K562 (cell line): ENCODE data around the gene CEL. TPM values are rescaled to one million over a fixed set of nuclear protein-coding genes. Genes with fewer than 3 reads are reported as not detected.

Source experiments
- ATAC-seq: fragments of 200-7000 bp; cut with Tn5 transposase; 3 replicates; pipeline ENCODE4 v1.9.1; 2020; ENCODE audit warnings: moderate library complexity
- BruUV-seq: library from RNA; stranded (reverse); fragments of 400-500 nt; replicated peaks from 2 replicates; lab custom pipeline; 2021; lab: Mats Ljungman, UMichigan
- CTCF ChIA-PET: fragments of 300-600 bp; formaldehyde crosslinking; extraction: SDS; loops from one replicate; lab custom pipeline; 2021; ENCODE audit warnings: low intra/inter-chr PET ratio; lab: Yijun Ruan, JAX
- POLR2A ChIA-PET: fragments of 300-600, 350-650 bp; sonication (Branson Sonifier 250); formaldehyde crosslinking; extraction: SDS; loops from one replicate; lab custom pipeline; 2021; ENCODE audit warnings: antibody characterized with exemption, inconsistent platforms; lab: Yijun Ruan, JAX
- DNase-seq, 4 experiments: peaks; one replicate each; pipeline versions ENCODE4 v3.0.0 to v3.0.0-alpha.2; 2011 to 2018; ENCODE audit warnings: low spot score in 3 of 4, mixed read lengths in 3 of 4; ENCODE audit errors: extremely low read depth in 1 of 4
- FAIRE-seq: peaks from 2 replicates; lab custom pipeline; 2011; peaks lifted over from hg19 to GRCh38; lab: Jason Lieb, UNC
- H2AFZ ChIP-seq: 2 replicates; pipeline ENCODE4 v1.6.0; 2011; ENCODE audit warnings: low read depth, low read length, control low read depth, inconsistent platforms
- H3K27ac ChIP-seq: fragments of 200-600 bp; 3 replicates; pipeline ENCODE4 v1.8.0; 2011; ENCODE audit warnings: low read depth, mild to moderate bottlenecking, control low read depth, inconsistent platforms, low read length, moderate library complexity, mixed read lengths; ENCODE audit errors: extremely low read depth
- H3K27me3 ChIP-seq, 2 experiments: fragments of 300-600 bp in 1 of 2; 2 replicates in 1 of 2; 3 replicates in 1 of 2; pipeline versions ENCODE4 v1.6.0 to v1.8.0; 2011; ENCODE audit warnings: inconsistent platforms in 2 of 2, low read length in 2 of 2, mild to moderate bottlenecking in 1 of 2, mixed read lengths in 1 of 2, moderate library complexity in 1 of 2; ENCODE audit not compliant: control insufficient read depth in 2 of 2, insufficient read depth in 2 of 2
- H3K36me3 ChIP-seq: fragments of 300-600 bp; 3 replicates; pipeline ENCODE4 v1.8.0; 2011; ENCODE audit warnings: mild to moderate bottlenecking, low read length, inconsistent platforms; ENCODE audit not compliant: control insufficient read depth, insufficient read depth
- H3K4me1 ChIP-seq, 2 experiments: fragments of 200-600 bp in 1 of 2; replicated peaks in 1 of 2; 2 replicates in 1 of 2; 3 replicates in 1 of 2; pipeline versions ENCODE4 v1.5.1 to v1.8.0; 2011; ENCODE audit warnings: inconsistent platforms in 2 of 2, low read length in 2 of 2, mild to moderate bottlenecking in 1 of 2, mixed read lengths in 1 of 2, moderate library complexity in 1 of 2; ENCODE audit not compliant: control insufficient read depth in 2 of 2, insufficient read depth in 2 of 2
- H3K4me2 ChIP-seq: 2 replicates; pipeline ENCODE4 v1.6.1; 2011; ENCODE audit warnings: low read length, control low read depth, inconsistent platforms, mixed read lengths; ENCODE audit not compliant: insufficient read depth
- H3K4me3 ChIP-seq: fragments of 200-600 bp; sonication (generic), shearing (Covaris generic); 2 replicates; pipeline ENCODE4 v1.5.1; 2016; ENCODE audit warnings: control low read depth, inconsistent platforms
- H3K79me2 ChIP-seq: fragments of 200-600 bp; 3 replicates; pipeline ENCODE4 v1.8.0; 2011; ENCODE audit warnings: low read length, inconsistent platforms; ENCODE audit not compliant: control insufficient read depth, insufficient read depth
- H3K9ac ChIP-seq, 2 experiments: 2 replicates each; pipeline versions ENCODE4 v1.6.0 to v1.6.1; 2011; ENCODE audit warnings: low read depth in 2 of 2, low read length in 2 of 2, control low read depth in 1 of 2, inconsistent platforms in 1 of 2, mild to moderate bottlenecking in 1 of 2, mixed read lengths in 1 of 2; ENCODE audit not compliant: insufficient read depth in 1 of 2
- H3K9me1 ChIP-seq: one replicate; pipeline ENCODE4 v1.6.0; 2011; ENCODE audit warnings: inconsistent platforms, mild to moderate bottlenecking, low read length, moderate library complexity; ENCODE audit not compliant: control insufficient read depth, insufficient read depth
- H3K9me3 ChIP-seq: replicated peaks from 2 replicates; pipeline ENCODE4 v1.5.1; 2011; ENCODE audit warnings: low read depth, low read length, inconsistent platforms; ENCODE audit not compliant: control insufficient read depth, insufficient read depth
- H4K20me1 ChIP-seq: replicated peaks from 2 replicates; pipeline ENCODE4 v1.6.1; 2011; ENCODE audit warnings: low read length, inconsistent platforms, mixed read lengths; ENCODE audit not compliant: control insufficient read depth, insufficient read depth
- C11orf30 ChIP-seq: fragments of 450-650 bp; IDR thresholded peaks from 2 replicates; pipeline ENCODE4 v1.6.1; 2016; ENCODE audit warnings: low read depth, mild to moderate bottlenecking
- FOXJ3 ChIP-seq: sonication (generic); formaldehyde crosslinking; IDR thresholded peaks from 2 replicates; pipeline ENCODE4 v1.4.0; 2020; ENCODE audit warnings: mild to moderate bottlenecking, missing genetic modification reagents
- HMBOX1 ChIP-seq: sonication (generic); IDR thresholded peaks from 2 replicates; pipeline ENCODE4 v1.6.1; 2016
- HMG20A ChIP-seq: fragments of 450-650 bp; formaldehyde crosslinking; conservative IDR thresholded peaks from 2 replicates; pipeline ENCODE4 v1.4.0; 2020; ENCODE audit warnings: mild to moderate bottlenecking, mixed read lengths
- HNRNPH1 ChIP-seq: fragments of 200-400 bp; formaldehyde crosslinking; optimal IDR thresholded peaks from 2 replicates; pipeline ENCODE3; 2017; ENCODE audit warnings: low read depth, mild to moderate bottlenecking, low read length, moderate library complexity
- MLLT1 ChIP-seq, 2 experiments: fragments of 450-650 bp; IDR thresholded peaks; 2 replicates each; pipeline ENCODE4 v1.6.1; 2016
- PPARD ChIP-seq: fragments of 250-450 bp; sonication (Bioruptor Pico); IDR thresholded peaks from 2 replicates; pipeline ENCODE4 v1.8.0; 2022; ENCODE audit warnings: inconsistent platforms, mild to moderate bottlenecking, moderate library complexity
- PRMT5 ChIP-seq: sonication (generic); formaldehyde crosslinking; IDR thresholded peaks from 2 replicates; pipeline ENCODE4 v1.5.0; 2020; ENCODE audit warnings: missing genetic modification reagents
- ZNF512 ChIP-seq: IDR thresholded peaks from 2 replicates; pipeline ENCODE4 v1.6.1; 2016; ENCODE audit warnings: missing genetic modification characterization, missing compliant biosample characterization
- WGBS: fragments of 100-300 bp; shearing (Covaris generic); methylation state at CpG from one replicate; pipeline ENCODE4 v1.1.6; 2016; ENCODE audit warnings: low coverage, mixed read lengths; ENCODE audit not compliant: insufficient coverage; ENCODE audit errors: missing lambda C conversion rate; 5-methylcytosine and 5-hydroxymethylcytosine counted together
- in situ Hi-C: fragments of 300-500 bp; cut with MboI; formaldehyde crosslinking; loops from 4 replicates; pipeline ENCODE4 v1.15.0; 2018; ENCODE audit warnings: inconsistent platforms, mixed read lengths
- intact Hi-C: fragments of 100-400 bp; cut with micrococcal nuclease; formaldehyde crosslinking; loops from 2 replicates; pipeline ENCODE4 v1.14.2; 2022
- polyA plus RNA-seq, 8 experiments: library from polyadenylated mRNA; depleted of rRNA in 4 of 8; stranded (reverse) in 5 of 8; unstranded in 3 of 8; fragments of >200 nt; fragmentation: Nextera tagmentation in 2 of 8; fragmentation: Illumina TruSeq in 1 of 8; extraction: Ambion mirVana in 2 of 8; extraction: Trizol in 1 of 8; gene quantifications; 2 replicates each; pipeline versions ENCODE4 v1.2.1 to v1.2.3, GENCODE V29; 2011 to 2014; ENCODE audit warnings: inconsistent platforms in 1 of 8, missing spikeins in 1 of 8
- total RNA-seq, 7 experiments: library from RNA; depleted of rRNA in 6 of 7; stranded (reverse); fragments of >200 nt in 6 of 7; fragmentation: Illumina TruSeq in 2 of 7; extraction: Trizol in 2 of 7; gene quantifications; 2 replicates each; pipeline versions ENCODE4 v1.2.1 to v1.2.3, GENCODE V29; 2011 to 2021; ENCODE audit warnings: low replicate concordance in 1 of 7
- TF ChIP-seq, protein P1 (sequence below): conservative IDR thresholded peaks from 2 replicates; pipeline ENCODE4 v1.6.1; 2011; ENCODE audit warnings: low read depth, mild to moderate bottlenecking, low read length; ENCODE audit not compliant: control insufficient read depth

Gene CEL
- total and polyA plus RNA-seq, 9 of the 15 experiments (the other 6 are each of a cell fraction or from before 2014, with no cell fraction given): 0.09 to 3.0 (median 0.51) TPM; not detected in 2

- Histone ChIP-seq H3K27ac (no peak overlapping the region), H2AFZ (no peak overlapping the region), H3K79me2 (no peaks in the 10 kb centered on the region), H3K9ac (no peak overlapping the region), H3K36me3 (no peaks in the 10 kb centered on the region), H3K4me2 (no peak overlapping the region), H3K27me3 (peaks cover 23 to 35% of the 10 kb centered on the region in 2 experiments), H3K4me3 (no peak overlapping the region), H4K20me1 (no peaks in the 10 kb centered on the region), H3K9me1 (peaks cover 4% of the 10 kb centered on the region), H3K9me3 (no peaks in the 10 kb centered on the region), H3K4me1 (no peaks in the 10 kb centered on the region; a peak in 1 of 5 replicates)
- no peak for ATAC-seq
- 30% methylated on average over 4 of the region's 4 CpGs for WGBS
- no peak for FAIRE-seq
- CTCF ChIA-PET: no interaction called here
- intact Hi-C loops (no loop called here), in situ Hi-C loops (no loop called here)
- BruUV-seq: no TSS peak
- POLR2A ChIA-PET: interaction anchor here (0.6 to 1.3 kb wide), 3 partner anchors 10 to 142 kb away, joined by 3 to 4 read pairs (median 3); no protein-coding TSS in a partner anchor
- TF ChIP-seq, protein P1, sequence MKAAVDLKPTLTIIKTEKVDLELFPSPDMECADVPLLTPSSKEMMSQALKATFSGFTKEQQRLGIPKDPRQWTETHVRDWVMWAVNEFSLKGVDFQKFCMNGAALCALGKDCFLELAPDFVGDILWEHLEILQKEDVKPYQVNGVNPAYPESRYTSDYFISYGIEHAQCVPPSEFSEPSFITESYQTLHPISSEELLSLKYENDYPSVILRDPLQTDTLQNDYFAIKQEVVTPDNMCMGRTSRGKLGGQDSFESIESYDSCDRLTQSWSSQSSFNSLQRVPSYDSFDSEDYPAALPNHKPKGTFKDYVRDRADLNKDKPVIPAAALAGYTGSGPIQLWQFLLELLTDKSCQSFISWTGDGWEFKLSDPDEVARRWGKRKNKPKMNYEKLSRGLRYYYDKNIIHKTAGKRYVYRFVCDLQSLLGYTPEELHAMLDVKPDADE: no peak
- no peak for DNase-seq
Measured at GRCh38 chr9:133076691-133077090, 14.9 kb downstream of the CEL start.

GRCh38 chr9:133078486-133078885 is 16.7 kb downstream of the CEL start:
- H2AFZ ChIP-seq: no peak overlapping the region
- intact Hi-C loops (no loop called here), in situ Hi-C loops (no loop called here)
- CTCF ChIA-PET: no interaction called here
- no peaks in the 10 kb centered on the region; a peak in 1 of 5 replicates for H3K4me1 ChIP-seq
- BruUV-seq: no TSS peak
- H3K27ac ChIP-seq: no peak overlapping the region
- no peak overlapping the region for H3K4me3 ChIP-seq
- WGBS: 29% methylated on average over 14 of the region's 14 CpGs
- H3K36me3 ChIP-seq: no peaks in the 10 kb centered on the region
- H3K9me3 ChIP-seq: no peaks in the 10 kb centered on the region
- DNase-seq: no peak
- POLR2A ChIA-PET: interaction anchor here (0.9 to 1.1 kb wide), 2 partner anchors 13 to 21 kb away, joined by 3 to 5 read pairs; no protein-coding TSS in a partner anchor
- no peak for FAIRE-seq
- peaks cover 23 to 35% of the 10 kb centered on the region in 2 experiments for H3K27me3 ChIP-seq
- no peaks in the 10 kb centered on the region for H3K79me2 ChIP-seq
- no peaks in the 10 kb centered on the region for H4K20me1 ChIP-seq
- ATAC-seq: 0 out of 3 replicates have a peak, but pooled peaks have one; percentile 27
- H3K9ac ChIP-seq: no peak overlapping the region
- peaks cover 4% of the 10 kb centered on the region for H3K9me1 ChIP-seq
- no peak overlapping the region for H3K4me2 ChIP-seq
- TF ChIP-seq C11orf30 (no peak), HMBOX1 (peak; percentile 63), MLLT1 (IDR thresholded peaks at IDR 0.05) (no peak), FOXJ3 (CRISPR knock-in tag) (no peak), HNRNPH1 (no peak), HMG20A (CRISPR knock-in tag) (no peak), ZNF512 (tag) (no peak), PRMT5 (CRISPR knock-in tag) (no peak), PPARD (no peak)
